Psoas muscle (tissue), 8 donors: ENCODE measurements around the gene HOMER3. TPM values are rescaled to one million over a fixed set of nuclear protein-coding genes. Genes with fewer than 3 reads are reported as not detected.

Experiments
- ATAC-seq, 4 donors: fragments of 200-7000 bp; cut with Tn5 transposase; one replicate each; pipeline ENCODE4 v1.9.1; 2020; ENCODE audit warnings: moderate library complexity in 3 of 4, mild to moderate bottlenecking in 2 of 4
- DNase-seq, 2 donors: peaks; one replicate each; pipeline ENCODE4 v3.0.0-alpha.2; 2020
- H3K27ac ChIP-seq: fragments of 200-600 bp; one replicate; pipeline ENCODE4 v1.8.0; 2022
- H3K27me3 ChIP-seq, 3 donors: fragments of 200-600 bp in 1 of 3; one replicate each; pipeline versions ENCODE4 v1.6.1 to v1.8.0; 2013 to 2022; ENCODE audit warnings: low read length in 2 of 3, mild to moderate bottlenecking in 2 of 3, moderate library complexity in 1 of 3; ENCODE audit not compliant: insufficient read depth in 3 of 3
- H3K36me3 ChIP-seq, 2 donors: fragments of 200-600 bp in 1 of 2; one replicate each; pipeline versions ENCODE4 v1.6.1 to v1.8.0; 2013 to 2022; ENCODE audit warnings: low read depth in 1 of 2, mild to moderate bottlenecking in 1 of 2, moderate library complexity in 1 of 2; ENCODE audit not compliant: insufficient read depth in 1 of 2
- H3K4me1 ChIP-seq: fragments of 200-600 bp; one replicate; pipeline ENCODE4 v1.8.0; 2022
- H3K4me3 ChIP-seq: fragments of 200-600 bp; one replicate; pipeline ENCODE4 v1.8.0; 2022; ENCODE audit warnings: mild to moderate bottlenecking
- H3K9me3 ChIP-seq: fragments of 200-600 bp; one replicate; pipeline ENCODE4 v1.8.0; 2022
- CTCF ChIP-seq: fragments of 200-600 bp; IDR thresholded peaks from one replicate; pipeline ENCODE4 v1.8.0; 2022; ENCODE audit warnings: antibody characterized with exemption
- WGBS, 3 donors: extraction: QIAGEN DNeasy Blood & Tissue Kit; methylation state at CpG; one replicate each; pipeline versions ENCODE4 v1.1.6 to v1.1.7; 2013; 5-methylcytosine and 5-hydroxymethylcytosine counted together
- intact Hi-C, 2 donors: fragments of 100-400 bp; cut with DNase I; formaldehyde crosslinking; loops; one replicate each; pipeline versions ENCODE4 v1.11.0 to v1.14.2; 2022
- polyA plus RNA-seq, 3 donors: library from polyadenylated mRNA; stranded (reverse); fragments of 200-250 nt; gene quantifications; one replicate each; pipeline ENCODE4 v1.2.3, GENCODE V29; 2013
- total RNA-seq, 4 donors: library from RNA; stranded (reverse); fragmentation: NEBNext Ultra II Directional in 2 of 4; extraction: Animal tissue kit (Norgen Biotek cat#: 25700) in 2 of 4; gene quantifications; one replicate each; pipeline versions ENCODE4 v1.2.1 to v1.2.4, GENCODE V29; 2021 to 2023
- donor health status: healthy with polysubstance abuse.
- donor health status: DM: no; HTN: no; CAD: no; lungs with moderate emphysema.
- donor health status: Bipolar disorder and iron deficiency.
- donor health status: healthy.
- donor health status: DM: yes; HTN: yes; CAD: no.
- donor health status: DM: no; HTN: no; CAD: no.
- donor health status: DM: no; HTN: no; CAD: no.
- donor health status: DM: yes; HTN: yes; CAD: no.

HOMER3 gene
- total and polyA plus RNA-seq, 7 donors: 61.4 to 86.2 (median 72.9) TPM

GRCh38 chr19:18932216-18932841 is 8.7 kb downstream of the HOMER3 start:
- 51 to 59% (median 56%) methylated on average over 32 to 37 of the region's 37 CpGs for whole genome bisulfite sequencing, 3 donors
- Histone ChIP-seq H3K4me3 (no peak overlapping the region), H3K27ac (no peak overlapping the region), H3K4me1 (no peaks in the 10 kb centered on the region), H3K36me3 (peaks cover 4 to 90% of the 10 kb centered on the region in 2 donors), H3K9me3 (no peaks in the 10 kb centered on the region), H3K27me3 (no peaks in the 10 kb centered on the region)
- ATAC-seq (peak; percentile 81 to 92 (median 87)), DNase-seq (peak; percentile 81 to 91)
- intact Hi-C loops: no loop called here
- TF ChIP-seq CTCF: no peak

- WGBS, 3 donors: 85 to 87% (median 87%) methylated on average over 34 of the region's 34 CpGs
- Histone ChIP-seq H3K27ac (no peak overlapping the region), H3K27me3 (no peaks in the 10 kb centered on the region), H3K4me1 (no peaks in the 10 kb centered on the region), H3K36me3 (peaks cover 4 to 90% of the 10 kb centered on the region in 2 donors), H3K9me3 (no peaks in the 10 kb centered on the region), H3K4me3 (no peak overlapping the region)
- intact Hi-C loops: no loop called here
- no peak for TF ChIP-seq CTCF
- ATAC-seq (no peak), DNase-seq (no peak)
Observed at GRCh38 chr19:18931316-18932162, 9.5 kb downstream of the HOMER3 start.

- WGBS, 3 donors: 84 to 88% (median 85%) methylated on average over 24 to 25 of the region's 25 CpGs
- intact Hi-C loops: no loop called here
- no peaks in the 10 kb centered on the region for H3K4me1 ChIP-seq
Observed at GRCh38 chr19:18929311-18929710, 11.7 kb downstream of the HOMER3 start.

DNA sequence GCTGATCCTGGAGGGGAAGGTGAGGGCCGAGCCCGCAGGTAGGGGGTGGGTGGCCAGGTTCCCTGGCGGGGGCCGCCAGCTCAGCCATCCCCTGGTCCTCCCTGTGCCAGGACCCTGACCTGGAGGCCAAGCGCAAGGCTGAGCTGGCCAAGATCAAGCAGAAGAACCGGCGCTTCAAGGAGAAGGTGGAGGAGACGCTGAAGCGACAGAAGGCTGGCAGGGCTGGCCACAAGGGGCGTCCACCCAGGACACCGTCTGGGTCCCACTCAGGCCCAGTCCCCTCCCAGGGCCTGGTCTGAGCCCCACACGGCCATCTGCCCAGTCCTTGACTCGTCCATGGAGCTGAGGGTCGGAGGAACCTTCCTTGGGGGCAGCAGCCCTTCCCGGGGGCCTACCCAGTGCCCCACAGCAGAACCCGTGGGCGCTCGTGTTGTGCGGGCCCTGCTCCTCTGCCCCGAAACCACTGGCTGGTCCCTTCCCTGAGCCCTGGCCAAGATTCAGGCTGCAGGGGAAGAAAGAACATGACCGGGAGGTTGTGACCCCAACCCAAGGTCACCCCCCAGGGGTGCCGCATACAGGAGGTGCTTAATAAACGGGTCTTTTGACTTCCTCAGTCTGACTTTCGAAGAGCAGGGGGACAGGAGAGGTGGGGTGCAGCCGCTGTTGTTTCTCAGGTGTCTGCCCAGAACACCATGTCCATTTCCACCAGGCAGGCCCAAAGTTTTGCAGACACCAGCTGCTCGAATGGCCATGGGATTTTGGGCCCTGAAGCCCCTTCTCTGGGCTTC is 12.8 kb downstream of the HOMER3 start:
- WGBS, 3 donors: 81 to 84% (median 82%) methylated on average over 25 to 26 of the region's 26 CpGs
- Histone ChIP-seq H3K4me3 (no peak overlapping the region), H3K4me1 (no peaks in the 10 kb centered on the region), H3K27ac (no peak overlapping the region), H3K36me3 (peaks cover 9 to 90% of the 10 kb centered on the region in 2 donors), H3K9me3 (no peaks in the 10 kb centered on the region), H3K27me3 (no peaks in the 10 kb centered on the region)
- no peak for ATAC-seq
- no peak for DNase-seq
- intact Hi-C loops: no loop called here
- no peak for TF ChIP-seq CTCF

More at GRCh38 chr19:18929311-18929710, 11.7 kb downstream of the HOMER3 start:
- no peak for ATAC-seq
- H3K27me3 ChIP-seq: no peaks in the 10 kb centered on the region
- H3K4me3 ChIP-seq: no peak overlapping the region
- H3K27ac ChIP-seq: no peak overlapping the region
- no peak for TF ChIP-seq CTCF
- no peak for DNase-seq
- no peaks in the 10 kb centered on the region for H3K9me3 ChIP-seq
- H3K36me3 ChIP-seq: peaks cover 9 to 90% of the 10 kb centered on the region in 2 donors
